ENCODE measurements around the gene DGKE.

DNA sequence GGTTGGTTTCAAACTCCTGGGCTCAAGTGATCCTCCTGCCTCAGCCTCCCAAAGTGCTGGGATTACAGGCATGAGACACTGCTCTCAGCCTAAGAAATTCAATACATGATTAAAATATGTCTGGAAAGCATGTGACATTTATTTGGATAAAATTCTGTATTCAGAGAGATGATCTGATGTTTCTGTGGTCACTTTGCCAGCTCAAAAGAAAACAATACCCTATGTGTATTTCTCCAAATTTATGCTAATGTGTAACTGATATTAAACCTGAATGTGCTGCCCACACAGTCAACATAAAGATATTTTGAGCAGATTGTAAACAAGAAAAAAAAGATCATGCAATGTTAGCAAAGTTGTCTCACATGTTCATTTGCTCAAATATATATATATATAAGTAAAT, 16.9 kb upstream of the DGKE start:
- TF ChIP-seq, protein P1, sequence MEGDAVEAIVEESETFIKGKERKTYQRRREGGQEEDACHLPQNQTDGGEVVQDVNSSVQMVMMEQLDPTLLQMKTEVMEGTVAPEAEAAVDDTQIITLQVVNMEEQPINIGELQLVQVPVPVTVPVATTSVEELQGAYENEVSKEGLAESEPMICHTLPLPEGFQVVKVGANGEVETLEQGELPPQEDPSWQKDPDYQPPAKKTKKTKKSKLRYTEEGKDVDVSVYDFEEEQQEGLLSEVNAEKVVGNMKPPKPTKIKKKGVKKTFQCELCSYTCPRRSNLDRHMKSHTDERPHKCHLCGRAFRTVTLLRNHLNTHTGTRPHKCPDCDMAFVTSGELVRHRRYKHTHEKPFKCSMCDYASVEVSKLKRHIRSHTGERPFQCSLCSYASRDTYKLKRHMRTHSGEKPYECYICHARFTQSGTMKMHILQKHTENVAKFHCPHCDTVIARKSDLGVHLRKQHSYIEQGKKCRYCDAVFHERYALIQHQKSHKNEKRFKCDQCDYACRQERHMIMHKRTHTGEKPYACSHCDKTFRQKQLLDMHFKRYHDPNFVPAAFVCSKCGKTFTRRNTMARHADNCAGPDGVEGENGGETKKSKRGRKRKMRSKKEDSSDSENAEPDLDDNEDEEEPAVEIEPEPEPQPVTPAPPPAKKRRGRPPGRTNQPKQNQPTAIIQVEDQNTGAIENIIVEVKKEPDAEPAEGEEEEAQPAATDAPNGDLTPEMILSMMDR (IDR thresholded peaks at IDR 0.05) = no peak
- no peak for TF ChIP-seq ZFX (IDR thresholded peaks at IDR 0.05; ENCODE audit: borderline replicate concordance)

All from 22Rv1 (cell line).